ENCODE results near the gene HYAL1. TPM values are rescaled to one million over a fixed set of nuclear protein-coding genes. Genes with fewer than 3 reads are reported as not detected.

Gene HYAL1
- total RNA-seq, 4 donors from 2014 or later: 16.5 to 26.5 (median 20.8) TPM

DNA sequence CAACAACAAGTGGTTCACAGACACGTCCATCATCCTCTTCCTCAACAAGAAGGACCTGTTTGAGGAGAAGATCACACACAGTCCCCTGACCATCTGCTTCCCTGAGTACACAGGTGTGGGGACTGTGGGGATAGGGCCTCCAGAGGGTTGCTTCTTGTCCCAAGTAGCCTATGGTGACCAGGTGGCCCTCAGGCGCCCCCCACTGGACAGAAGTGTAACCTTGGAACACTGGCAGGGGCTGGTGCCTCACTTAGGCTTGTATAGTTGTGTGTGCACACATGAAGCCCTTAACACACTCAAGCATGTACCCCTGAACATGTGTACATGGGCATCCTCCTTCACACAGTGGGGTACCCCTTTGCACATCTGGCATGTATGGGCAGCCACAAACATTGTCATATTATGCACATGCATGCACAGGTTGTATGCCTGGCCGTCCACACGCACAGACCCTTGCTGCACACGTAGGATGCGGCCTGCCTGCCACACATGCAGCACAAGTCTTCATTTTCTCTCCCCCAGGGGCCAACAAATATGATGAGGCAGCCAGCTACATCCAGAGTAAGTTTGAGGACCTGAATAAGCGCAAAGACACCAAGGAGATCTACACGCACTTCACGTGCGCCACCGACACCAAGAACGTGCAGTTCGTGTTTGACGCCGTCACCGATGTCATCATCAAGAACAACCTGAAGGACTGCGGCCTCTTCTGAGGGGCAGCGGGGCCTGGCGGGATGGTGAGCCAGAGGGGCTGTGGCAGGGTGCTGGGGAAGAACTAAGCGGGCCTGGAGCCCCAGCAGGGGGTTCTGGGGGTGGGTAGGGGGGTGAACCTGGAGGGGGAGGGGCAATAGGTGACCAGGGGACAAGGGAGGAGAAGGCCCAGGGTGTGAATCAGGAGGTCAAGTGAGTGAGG lies 46.1 kb downstream of the HYAL1 start:
- TF ChIP-seq, protein P1, sequence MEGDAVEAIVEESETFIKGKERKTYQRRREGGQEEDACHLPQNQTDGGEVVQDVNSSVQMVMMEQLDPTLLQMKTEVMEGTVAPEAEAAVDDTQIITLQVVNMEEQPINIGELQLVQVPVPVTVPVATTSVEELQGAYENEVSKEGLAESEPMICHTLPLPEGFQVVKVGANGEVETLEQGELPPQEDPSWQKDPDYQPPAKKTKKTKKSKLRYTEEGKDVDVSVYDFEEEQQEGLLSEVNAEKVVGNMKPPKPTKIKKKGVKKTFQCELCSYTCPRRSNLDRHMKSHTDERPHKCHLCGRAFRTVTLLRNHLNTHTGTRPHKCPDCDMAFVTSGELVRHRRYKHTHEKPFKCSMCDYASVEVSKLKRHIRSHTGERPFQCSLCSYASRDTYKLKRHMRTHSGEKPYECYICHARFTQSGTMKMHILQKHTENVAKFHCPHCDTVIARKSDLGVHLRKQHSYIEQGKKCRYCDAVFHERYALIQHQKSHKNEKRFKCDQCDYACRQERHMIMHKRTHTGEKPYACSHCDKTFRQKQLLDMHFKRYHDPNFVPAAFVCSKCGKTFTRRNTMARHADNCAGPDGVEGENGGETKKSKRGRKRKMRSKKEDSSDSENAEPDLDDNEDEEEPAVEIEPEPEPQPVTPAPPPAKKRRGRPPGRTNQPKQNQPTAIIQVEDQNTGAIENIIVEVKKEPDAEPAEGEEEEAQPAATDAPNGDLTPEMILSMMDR (IDR thresholded peaks at IDR 0.05): peak; percentile 23 to 45 (median 43)
- TF ChIP-seq POLR2A (IDR thresholded peaks at IDR 0.05): no peak
- no peak for DNase-seq (ENCODE audit: low spot score in 2 of 2)
- Histone ChIP-seq H3K27ac (peak overlapping the region; percentile 91 to 98 (median 97)), H3K4me1 (peaks cover 0 to 96% (median 58%) of the 10 kb centered on the region in 4 donors), H3K4me3 (no peak overlapping the region), H3K36me3 (peaks cover 0 to 63% (median 26%) of the 10 kb centered on the region in 3 donors), H3K27me3 (no peaks in the 10 kb centered on the region), H3K9me3 (no peaks in the 10 kb centered on the region)
- 82 to 87% methylated on average over 20 of the region's 20 CpGs for WGBS, 2 donors

- Histone ChIP-seq H3K4me1 (peaks cover 0 to 96% (median 62%) of the 10 kb centered on the region in 4 donors), H3K9me3 (no peaks in the 10 kb centered on the region), H3K36me3 (peaks cover 0 to 78% (median 26%) of the 10 kb centered on the region in 3 donors), H3K4me3 (no peak overlapping the region), H3K27me3 (no peaks in the 10 kb centered on the region), H3K27ac (peak overlapping the region; percentile 76 to 98 (median 86))
- no peak for DNase-seq (ENCODE audit: low spot score in 2 of 2)
- 79 to 96% methylated on average over 9 of the region's 9 CpGs for WGBS, 2 donors
- TF ChIP-seq EP300 (IDR thresholded peaks at IDR 0.05) (no peak), POLR2A (IDR thresholded peaks at IDR 0.05) (no peak)
- TF ChIP-seq, protein P1 (IDR thresholded peaks at IDR 0.05): no peak
These were observed 48.1 kb downstream of the HYAL1 start for GRCh38 chr3:50255251-50255615.

DNA sequence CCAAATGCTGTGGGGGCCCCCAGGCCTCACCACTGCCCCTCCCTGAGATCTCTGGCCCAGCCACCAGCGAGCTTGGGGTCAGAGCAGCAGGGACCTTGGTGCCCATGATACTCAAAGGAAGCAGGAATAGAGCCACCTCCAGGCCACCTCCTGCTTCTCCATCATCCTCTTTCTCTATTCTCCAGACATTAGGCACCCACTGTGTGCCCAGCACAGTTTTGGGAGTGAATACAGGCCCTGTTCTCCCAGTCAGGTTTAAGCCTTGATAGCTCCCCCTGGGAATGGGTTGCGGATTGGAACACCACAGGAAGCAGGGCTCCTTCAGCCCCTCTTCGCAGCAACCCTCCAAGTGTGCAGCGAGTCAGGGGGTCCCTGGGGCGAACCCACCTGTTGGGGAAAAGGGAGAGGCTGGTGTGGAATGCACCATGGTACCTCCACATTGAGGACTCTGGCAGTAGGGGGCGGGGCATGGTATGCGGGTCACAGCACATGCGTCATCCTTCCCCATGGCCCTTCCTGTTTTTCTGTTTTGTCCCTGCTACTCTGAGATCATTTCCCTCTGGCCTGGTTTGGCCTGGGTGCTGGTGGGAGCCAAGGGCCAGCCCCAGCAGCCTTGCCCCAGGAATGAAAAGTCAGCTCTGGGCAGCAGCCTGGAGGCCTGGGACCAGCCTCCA lies 48.7 kb downstream of the HYAL1 start:
- peak; percentile 40 to 76 for TF ChIP-seq EP300 (IDR thresholded peaks at IDR 0.05)
- TF ChIP-seq, protein P1 (IDR thresholded peaks at IDR 0.05): no peak
- TF ChIP-seq POLR2A (IDR thresholded peaks at IDR 0.05): peak in 1 of 2 donors; percentile 39
- peak; percentile 63 to 68 for DNase-seq (ENCODE audit: low spot score in 2 of 2)
- peak overlapping the region; percentile 76 to 98 (median 86) for H3K27ac ChIP-seq
- peaks cover 0 to 99% (median 65%) of the 10 kb centered on the region in 4 donors for H3K4me1 ChIP-seq
- no peak overlapping the region for H3K4me3 ChIP-seq
- peaks cover 0 to 78% (median 26%) of the 10 kb centered on the region in 3 donors for H3K36me3 ChIP-seq
- H3K27me3 ChIP-seq: no peaks in the 10 kb centered on the region
- no peaks in the 10 kb centered on the region for H3K9me3 ChIP-seq
- 55 to 63% methylated on average over 8 of the region's 8 CpGs for WGBS, 2 donors

- Histone ChIP-seq H3K27ac (peak overlapping the region in 3 of 4 donors; percentile 13 to 96 (median 84)), H3K36me3 (peaks cover 0 to 65% (median 12%) of the 10 kb centered on the region in 3 donors), H3K4me1 (peaks cover 0 to 99% (median 76%) of the 10 kb centered on the region in 4 donors), H3K4me3 (no peak overlapping the region), H3K9me3 (no peaks in the 10 kb centered on the region), H3K27me3 (no peaks in the 10 kb centered on the region)
- no peak for DNase-seq (ENCODE audit: low spot score in 2 of 2)
- TF ChIP-seq, protein P1 (IDR thresholded peaks at IDR 0.05): no peak
- no peak for TF ChIP-seq POLR2A (IDR thresholded peaks at IDR 0.05)
- no peak for TF ChIP-seq EP300 (IDR thresholded peaks at IDR 0.05)
- WGBS, 2 donors: 72% methylated on average over 8 of the region's 8 CpGs
These were observed 52.2 kb downstream of the HYAL1 start for GRCh38 chr3:50251220-50251619.

Measured in tibial nerve (tissue), 4 donors.